GM19328 (cell line): ENCODE results near the gene CRTAP.
"Not testable (repeated sequence)": the region's sequence is repeated elsewhere in the genome, so short reads cannot be mapped to it uniquely, and the experiment has no call there.

Experiments
- ATAC-seq: cut with Tn5 transposase; IDR thresholded peaks from one replicate; pipeline ENCODE4 v1.9.1; 2021; ENCODE audit warnings: mild to moderate bottlenecking, moderate library complexity; ENCODE audit not compliant: unreplicated experiment

Gene CRTAP

GRCh38 chr3:33139006-33139623 is 25.3 kb downstream of the CRTAP start:
- ATAC-seq, result peak; percentile 52

GRCh38 chr3:33139996-33140395 is 26.2 kb downstream of the CRTAP start:
- no peak for ATAC-seq

GRCh38 chr3:33141006-33141405 is 27.2 kb downstream of the CRTAP start:
- no peak for ATAC-seq

- no peak for ATAC-seq
These were observed 30.6 kb downstream of the CRTAP start for GRCh38 chr3:33144433-33144832.

- no peak for ATAC-seq
These were observed 31.5 kb downstream of the CRTAP start for GRCh38 chr3:33145221-33145900.

- no peak for ATAC-seq
These were observed 32.2 kb downstream of the CRTAP start for GRCh38 chr3:33145901-33146580.

- no peak for ATAC-seq
These were observed 33.1 kb downstream of the CRTAP start for GRCh38 chr3:33146791-33147445.

GRCh38 chr3:33149342-33149741 is 35.5 kb downstream of the CRTAP start:
- no peak for ATAC-seq

GRCh38 chr3:33152363-33153360 is 38.8 kb downstream of the CRTAP start:
- ATAC-seq, result no peak

- ATAC-seq, result no peak
These were observed 40.0 kb downstream of the CRTAP start for GRCh38 chr3:33153782-33154181.

- ATAC-seq, result no peak
These were observed 41.5 kb downstream of the CRTAP start for GRCh38 chr3:33155301-33155700.

GRCh38 chr3:33159234-33159633 is 45.4 kb downstream of the CRTAP start:
- no peak for ATAC-seq

- no peak for ATAC-seq
These were observed 46.2 kb downstream of the CRTAP start for GRCh38 chr3:33159981-33160380.

GRCh38 chr3:33162621-33163020 is 48.8 kb downstream of the CRTAP start:
- not testable (repeated sequence) for ATAC-seq

GRCh38 chr3:33165372-33165771 is 51.6 kb downstream of the CRTAP start:
- ATAC-seq, result no peak

- ATAC-seq, result no peak
These were observed 52.3 kb downstream of the CRTAP start for GRCh38 chr3:33166095-33166494.

GRCh38 chr3:33167284-33167683 is 53.5 kb downstream of the CRTAP start:
- no peak for ATAC-seq

- no peak for ATAC-seq
These were observed 54.0 kb downstream of the CRTAP start for GRCh38 chr3:33167716-33168336.

GRCh38 chr3:33170531-33170930 is 56.7 kb downstream of the CRTAP start:
- ATAC-seq, result no peak

- no peak for ATAC-seq
These were observed 57.8 kb downstream of the CRTAP start for GRCh38 chr3:33171580-33171979.
